Right renal pelvis (tissue), 4 donors: ENCODE results near the gene ARHGEF33. TPM values are rescaled to one million over a fixed set of nuclear protein-coding genes. Genes with fewer than 3 reads are reported as not detected.

Experiments
- DNase-seq, 4 donors: peaks; one replicate each; pipeline ENCODE4 v3.0.0-alpha.2; 2013; ENCODE audit warnings: low read depth in 4 of 4, low spot score in 3 of 4, missing footprints in 1 of 4
- polyA plus RNA-seq, 4 donors: library from polyadenylated mRNA; unstranded; fragments of 120-200 nt; gene quantifications; one replicate each; pipeline ENCODE4 v1.2.1, GENCODE V29; 2013; ENCODE audit not compliant: insufficient read length in 4 of 4

The ARHGEF33 gene
- polyA plus RNA-seq, 4 donors: 2.1 to 2.7 (median 2.2) TPM

GRCh38 chr2:39007875-39008504, 118.3 kb downstream of the ARHGEF33 start:
- DNase-seq: no peak

GRCh38 chr2:39008665-39009064, 119.0 kb downstream of the ARHGEF33 start:
- no peak for DNase-seq

- no peak for DNase-seq
Observed at GRCh38 chr2:39013871-39014270, 124.2 kb downstream of the ARHGEF33 start.

- no peak for DNase-seq
Observed at GRCh38 chr2:39015424-39015823, 125.7 kb downstream of the ARHGEF33 start.

GRCh38 chr2:39017334-39017733, 127.7 kb downstream of the ARHGEF33 start:
- DNase-seq: no peak

- DNase-seq: no peak
Observed at GRCh38 chr2:39018638-39019037, 129.0 kb downstream of the ARHGEF33 start.

- DNase-seq: no peak
Observed at GRCh38 chr2:39020383-39020782, 130.7 kb downstream of the ARHGEF33 start.

- DNase-seq: peak in 1 of 4 donors; percentile 8
Observed at GRCh38 chr2:39022642-39023235, 133.1 kb downstream of the ARHGEF33 start.

- no peak for DNase-seq
Observed at GRCh38 chr2:39023649-39024048, 134.0 kb downstream of the ARHGEF33 start.

GRCh38 chr2:39024833-39025232, 135.2 kb downstream of the ARHGEF33 start:
- no peak for DNase-seq

Other genes starting within 250 kb of the ARHGEF33 start
- gene GALM, start 223.8 kb upstream of the ARHGEF33 start, polyA plus RNA-seq: 10 to 100 TPM; 60.5 to 63.8 (median 61.9) TPM
- 100 to 1,000 TPM; 238 to 248 (median 241) TPM for gene SRSF7, start 138.5 kb upstream of the ARHGEF33 start, polyA plus RNA-seq
- 10 to 100 TPM; 19.7 to 22.7 (median 21.0) TPM for gene GEMIN6, start 111.7 kb upstream of the ARHGEF33 start, polyA plus RNA-seq
- gene DHX57, start 13.9 kb upstream of the ARHGEF33 start, polyA plus RNA-seq: 10 to 100 TPM; 30.5 to 34.1 (median 33.4) TPM
- 10 to 100 TPM; 51.4 to 57.0 (median 55.8) TPM for gene MORN2, start 13.9 kb upstream of the ARHGEF33 start, polyA plus RNA-seq
- 10 to 100 TPM; 40.7 to 59.2 (median 49.7) TPM for gene SOS1, start 231.2 kb downstream of the ARHGEF33 start, polyA plus RNA-seq